Measurements from ENCODE around the gene MAD1L1. TPM values are rescaled to one million over a fixed set of nuclear protein-coding genes. Genes with fewer than 3 reads are reported as not detected.

The MAD1L1 gene
- total and polyA plus RNA-seq, 4 donors: 12.8 to 20.7 (median 16.5) TPM

DNA sequence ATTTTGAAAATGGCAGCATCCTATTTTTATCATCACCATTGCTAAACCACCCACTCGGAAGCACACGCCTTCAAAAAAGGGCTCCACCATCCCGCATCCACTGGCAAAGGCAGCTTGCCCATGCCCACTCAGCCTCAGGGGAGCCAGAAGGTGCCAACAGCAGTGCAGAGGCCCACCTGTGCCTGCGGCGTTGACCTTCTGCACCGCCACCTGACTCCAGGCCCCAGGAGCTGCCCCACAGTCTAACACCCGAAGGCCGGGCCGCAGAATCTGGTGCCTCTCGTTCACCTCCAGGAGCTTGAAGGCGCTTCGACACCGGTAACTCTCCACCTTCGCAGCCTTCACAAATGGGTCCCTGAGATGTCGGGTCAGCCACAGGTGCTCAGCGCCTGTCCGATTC is 6.5 kb upstream of the MAD1L1 start:
- Histone ChIP-seq H3K4me3 (ENCODE audit: low read depth in 1 of 3, low read length in 3 of 3) (no peak overlapping the region), H3K27me3 (ENCODE audit: control insufficient read depth in 4 of 4, insufficient read depth in 4 of 4, low read length in 3 of 4) (no peaks in the 10 kb centered on the region), H3K27ac (ENCODE audit: low read depth in 1 of 2, low read length in 2 of 2) (no peak overlapping the region), H3K4me1 (ENCODE audit: control insufficient read depth in 4 of 4, insufficient read depth in 4 of 4, low read length in 3 of 4) (peaks cover 4 to 22% (median 14%) of the 10 kb centered on the region in 4 donors), H3K9me3 (ENCODE audit: control insufficient read depth in 4 of 4, low read length in 3 of 4) (no peaks in the 10 kb centered on the region), H3K9ac (ENCODE audit: low read depth in 1 of 2, low read length in 2 of 2) (no peak overlapping the region), H3K36me3 (ENCODE audit: control insufficient read depth in 4 of 4, insufficient read depth in 3 of 4, low read depth in 1 of 4, low read length in 3 of 4) (peaks cover 2 to 40% (median 23%) of the 10 kb centered on the region in 4 donors)
- no peak for DNase-seq (ENCODE audit: low spot score)
- WGBS: 98% methylated on average over 17 of the region's 17 CpGs
- TF ChIP-seq HNF4A (conservative IDR thresholded peaks at IDR 0.05) (no peak), FOXA1 (IDR thresholded peaks at IDR 0.05) (no peak), EGR1 (IDR thresholded peaks at IDR 0.05; ENCODE audit: low read depth in 2 of 2) (no peak), SP1 (IDR thresholded peaks at IDR 0.05) (no peak), NR2F2 (IDR thresholded peaks at IDR 0.05) (no peak), RAD21 (IDR thresholded peaks at IDR 0.05) (no peak), HNF4G (IDR thresholded peaks at IDR 0.05) (no peak)
- TF ChIP-seq, protein P1, sequence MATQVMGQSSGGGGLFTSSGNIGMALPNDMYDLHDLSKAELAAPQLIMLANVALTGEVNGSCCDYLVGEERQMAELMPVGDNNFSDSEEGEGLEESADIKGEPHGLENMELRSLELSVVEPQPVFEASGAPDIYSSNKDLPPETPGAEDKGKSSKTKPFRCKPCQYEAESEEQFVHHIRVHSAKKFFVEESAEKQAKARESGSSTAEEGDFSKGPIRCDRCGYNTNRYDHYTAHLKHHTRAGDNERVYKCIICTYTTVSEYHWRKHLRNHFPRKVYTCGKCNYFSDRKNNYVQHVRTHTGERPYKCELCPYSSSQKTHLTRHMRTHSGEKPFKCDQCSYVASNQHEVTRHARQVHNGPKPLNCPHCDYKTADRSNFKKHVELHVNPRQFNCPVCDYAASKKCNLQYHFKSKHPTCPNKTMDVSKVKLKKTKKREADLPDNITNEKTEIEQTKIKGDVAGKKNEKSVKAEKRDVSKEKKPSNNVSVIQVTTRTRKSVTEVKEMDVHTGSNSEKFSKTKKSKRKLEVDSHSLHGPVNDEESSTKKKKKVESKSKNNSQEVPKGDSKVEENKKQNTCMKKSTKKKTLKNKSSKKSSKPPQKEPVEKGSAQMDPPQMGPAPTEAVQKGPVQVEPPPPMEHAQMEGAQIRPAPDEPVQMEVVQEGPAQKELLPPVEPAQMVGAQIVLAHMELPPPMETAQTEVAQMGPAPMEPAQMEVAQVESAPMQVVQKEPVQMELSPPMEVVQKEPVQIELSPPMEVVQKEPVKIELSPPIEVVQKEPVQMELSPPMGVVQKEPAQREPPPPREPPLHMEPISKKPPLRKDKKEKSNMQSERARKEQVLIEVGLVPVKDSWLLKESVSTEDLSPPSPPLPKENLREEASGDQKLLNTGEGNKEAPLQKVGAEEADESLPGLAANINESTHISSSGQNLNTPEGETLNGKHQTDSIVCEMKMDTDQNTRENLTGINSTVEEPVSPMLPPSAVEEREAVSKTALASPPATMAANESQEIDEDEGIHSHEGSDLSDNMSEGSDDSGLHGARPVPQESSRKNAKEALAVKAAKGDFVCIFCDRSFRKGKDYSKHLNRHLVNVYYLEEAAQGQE (IDR thresholded peaks at IDR 0.05): no peak
- TF ChIP-seq, protein P2, sequence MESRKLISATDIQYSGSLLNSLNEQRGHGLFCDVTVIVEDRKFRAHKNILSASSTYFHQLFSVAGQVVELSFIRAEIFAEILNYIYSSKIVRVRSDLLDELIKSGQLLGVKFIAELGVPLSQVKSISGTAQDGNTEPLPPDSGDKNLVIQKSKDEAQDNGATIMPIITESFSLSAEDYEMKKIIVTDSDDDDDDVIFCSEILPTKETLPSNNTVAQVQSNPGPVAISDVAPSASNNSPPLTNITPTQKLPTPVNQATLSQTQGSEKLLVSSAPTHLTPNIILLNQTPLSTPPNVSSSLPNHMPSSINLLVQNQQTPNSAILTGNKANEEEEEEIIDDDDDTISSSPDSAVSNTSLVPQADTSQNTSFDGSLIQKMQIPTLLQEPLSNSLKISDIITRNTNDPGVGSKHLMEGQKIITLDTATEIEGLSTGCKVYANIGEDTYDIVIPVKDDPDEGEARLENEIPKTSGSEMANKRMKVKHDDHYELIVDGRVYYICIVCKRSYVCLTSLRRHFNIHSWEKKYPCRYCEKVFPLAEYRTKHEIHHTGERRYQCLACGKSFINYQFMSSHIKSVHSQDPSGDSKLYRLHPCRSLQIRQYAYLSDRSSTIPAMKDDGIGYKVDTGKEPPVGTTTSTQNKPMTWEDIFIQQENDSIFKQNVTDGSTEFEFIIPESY (IDR thresholded peaks at IDR 0.05): no peak
- TF ChIP-seq, protein P3, sequence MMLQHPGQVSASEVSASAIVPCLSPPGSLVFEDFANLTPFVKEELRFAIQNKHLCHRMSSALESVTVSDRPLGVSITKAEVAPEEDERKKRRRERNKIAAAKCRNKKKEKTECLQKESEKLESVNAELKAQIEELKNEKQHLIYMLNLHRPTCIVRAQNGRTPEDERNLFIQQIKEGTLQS (IDR thresholded peaks at IDR 0.05): no peak

DNA sequence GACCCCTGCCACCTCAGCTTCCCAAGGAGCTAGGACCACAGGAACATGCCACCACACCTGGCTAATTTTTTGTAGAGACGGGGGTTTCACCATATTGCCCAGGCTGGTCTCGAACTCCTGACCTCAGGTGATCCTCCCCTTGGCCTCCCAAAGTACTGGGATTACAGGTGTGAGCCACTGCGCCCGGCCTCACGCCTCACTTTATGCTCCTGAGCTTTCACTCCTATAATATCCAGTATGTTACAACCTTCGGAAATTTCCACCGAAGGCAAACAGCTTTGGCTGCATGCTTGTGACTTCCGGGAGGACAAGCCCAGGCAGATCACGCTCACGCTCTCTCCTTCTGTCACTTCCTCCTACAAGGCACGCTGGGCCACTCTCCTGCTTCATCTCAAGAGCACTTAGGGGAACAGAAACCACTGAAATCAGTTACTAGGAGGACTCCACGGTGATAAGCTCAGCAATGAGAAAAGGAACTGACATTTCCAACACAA is 4.4 kb upstream of the MAD1L1 start:
- Histone ChIP-seq H3K9me3 (ENCODE audit: control insufficient read depth in 4 of 4, low read length in 3 of 4) (no peaks in the 10 kb centered on the region), H3K27me3 (ENCODE audit: control insufficient read depth in 4 of 4, insufficient read depth in 4 of 4, low read length in 3 of 4) (no peaks in the 10 kb centered on the region), H3K9ac (ENCODE audit: low read depth in 1 of 2, low read length in 2 of 2) (no peak overlapping the region), H3K4me1 (ENCODE audit: control insufficient read depth in 4 of 4, insufficient read depth in 4 of 4, low read length in 3 of 4) (peaks cover 0 to 19% (median 13%) of the 10 kb centered on the region in 4 donors), H3K27ac (ENCODE audit: low read depth in 1 of 2, low read length in 2 of 2) (peak overlapping the region; percentile 17 to 18), H3K36me3 (ENCODE audit: control insufficient read depth in 4 of 4, insufficient read depth in 3 of 4, low read depth in 1 of 4, low read length in 3 of 4) (peaks cover 2 to 40% (median 24%) of the 10 kb centered on the region in 4 donors), H3K4me3 (ENCODE audit: low read depth in 1 of 3, low read length in 3 of 3) (no peak overlapping the region)
- DNase-seq (ENCODE audit: low spot score): no peak
- 85% methylated on average over 12 of the region's 12 CpGs for WGBS
- TF ChIP-seq GABPA (IDR thresholded peaks at IDR 0.05 in 1 of 2, conservative IDR thresholded peaks at IDR 0.05 in 1 of 2): peak in 1 of 2 donors; percentile 35
- TF ChIP-seq, protein P1 (IDR thresholded peaks at IDR 0.05): no peak
